Pancreas (tissue), 10 donors: ENCODE measurements around the gene OSBPL3. TPM values are rescaled to one million over a fixed set of nuclear protein-coding genes. Genes with fewer than 3 reads are reported as not detected.

Experiments
- ATAC-seq, 4 donors: fragments of 200-7000 bp; cut with Tn5 transposase; one replicate each; pipeline versions ENCODE4 v1.8.0 to v1.9.1; 2020; ENCODE audit warnings: mild to moderate bottlenecking in 4 of 4, moderate library complexity in 4 of 4
- DNase-seq, 6 donors: peaks; one replicate each; pipeline ENCODE4 v3.0.0-alpha.2; 2020
- FAIRE-seq: peaks from 2 replicates; lab custom pipeline; 2012; peaks lifted over from hg19 to GRCh38; lab: Jason Lieb, UNC
- H3K27ac ChIP-seq, 4 donors: fragments of 200-600 bp; sonication (generic); 1 replicate in 3 of 4; 2 replicates in 1 of 4; pipeline versions ENCODE4 v1.5.0 to v1.8.0; 2020
- H3K27me3 ChIP-seq, 4 donors: fragments of 200-600 bp; one replicate each; pipeline ENCODE4 v1.8.0; 2021
- H3K36me3 ChIP-seq, 3 donors: fragments of 200-600 bp; sonication (generic) in 1 of 3; one replicate each; pipeline versions ENCODE4 v1.5.0 to v1.8.0; 2020 to 2021
- H3K4me1 ChIP-seq, 3 donors: fragments of 200-600 bp; one replicate each; pipeline ENCODE4 v1.8.0; 2021
- H3K4me3 ChIP-seq, 4 donors: fragments of 200-600 bp; sonication (generic) in 2 of 4; one replicate each; pipeline versions ENCODE4 v1.5.0 to v1.8.0; 2020 to 2021
- H3K9me3 ChIP-seq, 4 donors: fragments of 200-600 bp; one replicate each; pipeline ENCODE4 v1.8.0; 2021
- WGBS, 2 donors: extraction: QIAGEN DNeasy Blood & Tissue Kit; methylation state at CpG; one replicate each; pipeline ENCODE4 v1.1.7; 2013; 5-methylcytosine and 5-hydroxymethylcytosine counted together
- intact Hi-C, 3 donors: fragments of 100-400 bp; cut with DNase I; formaldehyde crosslinking; loops; one replicate each; pipeline versions ENCODE4 v1.11.1 to v1.14.2; 2022
- polyA plus RNA-seq, 2 donors: library from polyadenylated mRNA; stranded (reverse); fragments of 200-250 nt; gene quantifications; one replicate each; pipeline ENCODE4 v1.2.3, GENCODE V29; 2013
- total RNA-seq, 6 donors: library from RNA; stranded (reverse); fragmentation: NEBNext Ultra II Directional in 4 of 6; extraction: Animal tissue kit (Norgen Biotek cat#: 25700) in 4 of 6; gene quantifications; one replicate each; pipeline versions ENCODE4 v1.2.1 to v1.2.4, GENCODE V29; 2021 to 2023
- TF ChIP-seq, protein P1 (sequence below), 4 donors: fragments of 200-600 bp; sonication (generic) in 3 of 4; IDR thresholded peaks; one replicate each; pipeline versions ENCODE4 v1.5.0 to v1.8.0; 2021; ENCODE audit warnings: antibody characterized with exemption in 4 of 4
- donor health status: healthy with polysubstance abuse.
- donor health status: DM: no; HTN: no; CAD: no; lungs with moderate emphysema.
- donor health status: DM: no; HTN: no; CAD: no.
- donor health status: control.
- donor health status: control.
- donor health status: Bipolar disorder and iron deficiency.
- donor health status: DM: yes; HTN: yes; CAD: no.
- donor health status: DM: no; HTN: no; CAD: no.
- donor health status: DM: no; HTN: no; CAD: no.
- donor health status: DM: yes; HTN: yes; CAD: no.

Gene OSBPL3
- total and polyA plus RNA-seq, 8 donors, result 1.5 to 9.5 (median 3.9) TPM

DNA sequence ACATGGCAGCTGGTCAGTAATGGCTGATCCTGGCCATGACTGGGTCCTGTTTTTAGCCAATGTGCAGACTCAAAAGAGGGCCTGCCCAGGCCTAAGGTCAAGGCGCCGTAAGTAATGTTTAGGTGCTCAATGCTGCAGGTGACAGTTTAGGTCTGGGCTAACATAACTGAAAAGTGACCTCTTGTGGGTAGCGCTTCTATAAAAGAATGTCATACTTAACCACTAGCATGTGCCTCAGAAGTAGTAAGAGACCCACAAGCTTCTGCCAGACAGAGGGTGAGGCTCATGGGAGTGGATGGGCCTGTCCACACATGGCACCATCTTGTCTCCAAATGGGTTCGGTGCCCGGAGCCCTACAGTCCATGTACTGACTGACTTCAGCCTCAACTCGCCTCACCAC is 132.2 kb downstream of the OSBPL3 start:
- H3K36me3 ChIP-seq, result no peaks in the 10 kb centered on the region
- H3K27ac ChIP-seq, result no peak overlapping the region
- no peaks in the 10 kb centered on the region for H3K27me3 ChIP-seq
- intact Hi-C loops, result no loop called here
- no peak for DNase-seq
- 89 to 91% methylated on average over 6 of the region's 6 CpGs for WGBS, 2 donors
- no peak for FAIRE-seq
- no peaks in the 10 kb centered on the region for H3K4me1 ChIP-seq
- H3K9me3 ChIP-seq, result no peaks in the 10 kb centered on the region
- TF ChIP-seq, protein P1, sequence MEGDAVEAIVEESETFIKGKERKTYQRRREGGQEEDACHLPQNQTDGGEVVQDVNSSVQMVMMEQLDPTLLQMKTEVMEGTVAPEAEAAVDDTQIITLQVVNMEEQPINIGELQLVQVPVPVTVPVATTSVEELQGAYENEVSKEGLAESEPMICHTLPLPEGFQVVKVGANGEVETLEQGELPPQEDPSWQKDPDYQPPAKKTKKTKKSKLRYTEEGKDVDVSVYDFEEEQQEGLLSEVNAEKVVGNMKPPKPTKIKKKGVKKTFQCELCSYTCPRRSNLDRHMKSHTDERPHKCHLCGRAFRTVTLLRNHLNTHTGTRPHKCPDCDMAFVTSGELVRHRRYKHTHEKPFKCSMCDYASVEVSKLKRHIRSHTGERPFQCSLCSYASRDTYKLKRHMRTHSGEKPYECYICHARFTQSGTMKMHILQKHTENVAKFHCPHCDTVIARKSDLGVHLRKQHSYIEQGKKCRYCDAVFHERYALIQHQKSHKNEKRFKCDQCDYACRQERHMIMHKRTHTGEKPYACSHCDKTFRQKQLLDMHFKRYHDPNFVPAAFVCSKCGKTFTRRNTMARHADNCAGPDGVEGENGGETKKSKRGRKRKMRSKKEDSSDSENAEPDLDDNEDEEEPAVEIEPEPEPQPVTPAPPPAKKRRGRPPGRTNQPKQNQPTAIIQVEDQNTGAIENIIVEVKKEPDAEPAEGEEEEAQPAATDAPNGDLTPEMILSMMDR (IDR thresholded peaks at IDR 0.05), result no peak
- H3K4me3 ChIP-seq, result no peak overlapping the region
- ATAC-seq, result no peak

DNA sequence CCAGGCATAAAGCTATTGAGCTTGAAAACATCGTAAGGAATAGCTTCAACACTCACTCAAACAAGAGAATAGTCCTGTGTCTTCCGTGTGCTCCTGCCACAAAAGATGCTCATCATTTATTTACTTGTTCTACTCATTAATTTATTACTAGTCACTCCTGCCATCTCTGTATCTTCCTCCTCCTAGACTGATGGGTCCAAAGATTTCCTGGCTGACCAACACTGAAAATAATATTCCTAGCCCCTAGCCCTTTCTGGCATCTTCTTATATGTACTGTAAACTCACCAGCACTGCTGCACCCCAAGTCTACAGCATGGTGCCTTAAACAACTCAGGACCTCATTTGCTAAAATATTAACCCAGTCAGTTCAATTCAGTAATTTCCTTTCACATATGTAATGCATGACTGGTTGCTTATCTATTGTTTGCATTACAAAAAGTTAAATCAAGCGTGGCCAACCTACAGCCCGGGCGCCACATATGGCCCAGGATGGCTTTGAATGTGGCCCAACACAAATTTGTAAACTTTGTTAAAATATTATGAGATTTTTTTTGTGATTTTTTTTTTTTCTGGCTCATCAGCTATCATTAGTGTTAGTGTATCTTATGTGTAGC is 136.1 kb downstream of the OSBPL3 start:
- H3K27ac ChIP-seq, result no peak overlapping the region
- 96% methylated on average over 5 of the region's 5 CpGs for WGBS, 2 donors
- DNase-seq (no peak), FAIRE-seq (no peak), ATAC-seq (no peak)
- H3K36me3 ChIP-seq, result no peaks in the 10 kb centered on the region
- intact Hi-C loops, result no loop called here
- H3K9me3 ChIP-seq, result no peaks in the 10 kb centered on the region
- TF ChIP-seq, protein P1 (IDR thresholded peaks at IDR 0.05), result no peak
- no peaks in the 10 kb centered on the region for H3K4me1 ChIP-seq
- H3K27me3 ChIP-seq, result no peaks in the 10 kb centered on the region
- H3K4me3 ChIP-seq, result no peak overlapping the region

DNA sequence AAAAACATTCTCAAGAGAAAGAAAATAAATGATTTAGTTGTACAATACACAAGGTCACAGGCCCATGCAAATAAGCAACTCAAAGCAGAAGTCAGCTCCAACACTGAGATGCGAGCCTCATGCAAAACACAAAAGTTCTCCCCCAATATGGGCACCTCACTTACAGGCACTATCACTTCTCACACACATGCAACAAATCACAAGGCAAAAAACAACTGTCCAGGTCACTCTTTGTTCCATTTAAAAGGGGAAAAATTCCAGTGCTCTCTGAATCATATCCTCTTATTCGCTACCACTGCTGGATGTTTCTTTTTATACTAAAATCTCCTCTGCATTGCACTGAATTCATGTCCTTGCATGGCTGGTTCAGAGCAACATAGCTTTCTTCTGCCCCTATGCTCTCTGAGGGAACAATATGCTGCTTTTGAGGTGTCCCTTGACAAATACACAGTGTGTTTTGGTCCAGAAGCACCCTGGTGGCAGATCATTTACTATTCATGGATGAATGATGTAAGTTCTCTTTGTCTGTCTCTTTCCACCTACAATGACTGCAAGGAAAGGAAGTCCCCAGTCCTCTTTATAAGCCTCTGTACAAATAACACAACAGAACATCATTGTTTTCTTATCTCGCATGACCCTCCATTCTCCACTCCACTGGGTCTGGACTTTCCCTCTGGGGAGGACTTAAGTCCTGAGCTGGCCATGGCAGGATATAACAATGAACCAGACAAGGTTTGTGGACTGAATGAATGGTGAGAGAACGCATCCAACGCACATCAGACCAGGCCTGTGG is 137.3 kb downstream of the OSBPL3 start:
- Histone ChIP-seq H3K36me3 (no peaks in the 10 kb centered on the region), H3K27me3 (no peaks in the 10 kb centered on the region), H3K4me3 (no peak overlapping the region), H3K27ac (no peak overlapping the region), H3K4me1 (no peaks in the 10 kb centered on the region), H3K9me3 (no peaks in the 10 kb centered on the region)
- ATAC-seq, result peak in 2 of 4 donors; percentile 38 to 65
- WGBS, 2 donors, result 87 to 91% methylated on average over 5 of the region's 5 CpGs
- intact Hi-C loops, result no loop called here
- TF ChIP-seq, protein P1 (IDR thresholded peaks at IDR 0.05), result no peak
- no peak for FAIRE-seq
- DNase-seq, result no peak

DNA sequence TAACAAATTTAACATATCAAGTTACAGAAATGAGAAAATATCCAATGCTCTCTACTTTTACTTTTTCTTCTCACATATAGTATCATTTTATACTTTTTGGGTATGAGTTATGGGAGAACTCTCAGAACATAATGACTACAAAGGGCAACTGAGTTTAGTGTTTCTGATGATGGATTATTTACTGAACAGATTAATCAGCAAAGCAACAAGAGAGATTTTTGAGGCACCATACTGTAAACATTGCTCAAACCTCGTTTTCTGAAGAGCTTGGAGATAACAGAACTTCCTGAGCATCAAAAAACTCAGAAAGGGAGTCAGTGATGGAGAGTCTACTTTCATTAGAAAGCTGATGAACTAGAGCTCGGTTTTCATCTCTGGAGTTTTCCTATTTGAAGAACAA is 137.9 kb downstream of the OSBPL3 start:
- WGBS, 2 donors, result 59 to 61% methylated on average over 2 of the region's 2 CpGs
- no peak overlapping the region for H3K27ac ChIP-seq
- no peaks in the 10 kb centered on the region for H3K36me3 ChIP-seq
- no peak overlapping the region for H3K4me3 ChIP-seq
- TF ChIP-seq, protein P1 (IDR thresholded peaks at IDR 0.05), result no peak
- FAIRE-seq (no peak), DNase-seq (no peak), ATAC-seq (no peak)
- H3K4me1 ChIP-seq, result no peaks in the 10 kb centered on the region
- no peaks in the 10 kb centered on the region for H3K9me3 ChIP-seq
- intact Hi-C loops, result no loop called here
- H3K27me3 ChIP-seq, result no peaks in the 10 kb centered on the region

DNA sequence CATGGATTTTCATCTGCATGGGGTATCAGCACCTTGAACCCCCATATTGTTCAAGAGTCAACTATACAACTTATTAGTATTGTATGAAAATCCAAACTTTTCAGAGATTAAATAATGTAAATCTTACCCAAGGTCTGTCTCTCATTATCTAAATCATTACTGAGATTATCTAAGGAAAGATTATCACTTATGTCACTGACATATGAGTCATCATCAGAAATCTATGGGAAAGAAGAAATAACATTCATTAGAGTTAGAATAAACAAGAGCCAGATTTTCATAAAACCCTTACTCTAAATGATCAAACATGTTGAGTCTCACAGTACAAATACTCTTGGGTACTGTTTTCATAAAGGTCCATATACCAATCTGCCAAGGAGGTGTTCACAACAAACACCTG is 139.4 kb downstream of the OSBPL3 start:
- FAIRE-seq (no peak), ATAC-seq (no peak), DNase-seq (no peak)
- no peak overlapping the region for H3K27ac ChIP-seq
- no peaks in the 10 kb centered on the region for H3K9me3 ChIP-seq
- no peak overlapping the region for H3K4me3 ChIP-seq
- H3K36me3 ChIP-seq, result no peaks in the 10 kb centered on the region
- no peaks in the 10 kb centered on the region for H3K4me1 ChIP-seq
- intact Hi-C loops, result no loop called here
- TF ChIP-seq, protein P1 (IDR thresholded peaks at IDR 0.05), result no peak
- no peaks in the 10 kb centered on the region for H3K27me3 ChIP-seq
